NCI-H2227 (cell line): ENCODE data around the gene GJD2.
A peak's percentile ranks its signal among the peaks of the same experiment; 100 is the strongest.

Experiments
- DNase-seq: peaks from one replicate; lab custom pipeline; 2025; ENCODE audit not compliant: unreplicated experiment; lab: John Stamatoyannopoulos, UW

The GJD2 gene

GRCh38 chr15:34773917-34774316 lies 19.1 kb upstream of the GJD2 start:
- DNase-seq, result no peak

GRCh38 chr15:34773013-34773412 lies 18.2 kb upstream of the GJD2 start:
- no peak for DNase-seq

GRCh38 chr15:34772312-34772711 lies 17.5 kb upstream of the GJD2 start:
- DNase-seq, result no peak

GRCh38 chr15:34769711-34770110 lies 14.9 kb upstream of the GJD2 start:
- no peak for DNase-seq

- no peak for DNase-seq
Observed at GRCh38 chr15:34768530-34768929, 13.7 kb upstream of the GJD2 start.

- DNase-seq, result no peak
Observed at GRCh38 chr15:34765741-34766140, 10.9 kb upstream of the GJD2 start.

- no peak for DNase-seq
Observed at GRCh38 chr15:34760909-34761308, 6.1 kb upstream of the GJD2 start.

GRCh38 chr15:34759992-34760391 lies 5.2 kb upstream of the GJD2 start:
- no peak for DNase-seq

- DNase-seq, result no peak
Observed at GRCh38 chr15:34759347-34759746, 4.5 kb upstream of the GJD2 start.

- DNase-seq, result no peak
Observed at GRCh38 chr15:34757262-34757661, 2.5 kb upstream of the GJD2 start.

GRCh38 chr15:34755419-34755773 lies 598 bp upstream of the GJD2 start:
- no peak for DNase-seq

- DNase-seq, result peak; percentile 12
Observed at GRCh38 chr15:34754171-34754601, 612 bp downstream of the GJD2 start.

GRCh38 chr15:34753236-34753894 lies 1.4 kb downstream of the GJD2 start:
- DNase-seq, result no peak

GRCh38 chr15:34749691-34750090 lies 5.1 kb downstream of the GJD2 start:
- no peak for DNase-seq

GRCh38 chr15:34739346-34739745 lies 15.5 kb downstream of the GJD2 start:
- no peak for DNase-seq

- no peak for DNase-seq
Observed at GRCh38 chr15:34738002-34738401, 16.8 kb downstream of the GJD2 start.

- no peak for DNase-seq
Observed at GRCh38 chr15:34737477-34737876, 17.3 kb downstream of the GJD2 start.

- DNase-seq, result no peak
Observed at GRCh38 chr15:34734303-34734702, 20.5 kb downstream of the GJD2 start.

GRCh38 chr15:34733621-34734020 lies 21.2 kb downstream of the GJD2 start:
- no peak for DNase-seq

GRCh38 chr15:34732430-34732829 lies 22.4 kb downstream of the GJD2 start:
- no peak for DNase-seq

- no peak for DNase-seq
Observed at GRCh38 chr15:34730701-34731100, 24.1 kb downstream of the GJD2 start.

- DNase-seq, result no peak
Observed at GRCh38 chr15:34729886-34730285, 24.9 kb downstream of the GJD2 start.

- no peak for DNase-seq
Observed at GRCh38 chr15:34729056-34729455, 25.7 kb downstream of the GJD2 start.
